Esophagus muscularis mucosa (tissue), 4 donors: ENCODE measurements around the gene CC2D1A. TPM values are rescaled to one million over a fixed set of nuclear protein-coding genes. Genes with fewer than 3 reads are reported as not detected.

Source experiments
- DNase-seq: peaks from one replicate; pipeline ENCODE4 v3.0.0-alpha.2; 2017; ENCODE audit errors: extremely low spot score
- H3K27ac ChIP-seq, 4 donors: fragments of 200-600 bp; sonication (generic); replicated peaks in 1 of 4; 1 replicate in 3 of 4; 2 replicates in 1 of 4; pipeline ENCODE4 v1.5.1; 2016 to 2019; ENCODE audit warnings: mild to moderate bottlenecking in 1 of 4
- H3K27me3 ChIP-seq, 4 donors: fragments of 200-600 bp; sonication (generic); one replicate each; pipeline versions ENCODE4 v1.5.1 to v1.6.0; 2016 to 2019
- H3K36me3 ChIP-seq, 4 donors: fragments of 200-600 bp; sonication (generic); one replicate each; pipeline ENCODE4 v1.5.1; 2016 to 2019
- H3K4me1 ChIP-seq, 4 donors: fragments of 200-600 bp; sonication (generic); one replicate each; pipeline ENCODE4 v1.5.1; 2016 to 2019
- H3K4me3 ChIP-seq, 4 donors: fragments of 200-600 bp; sonication (generic); 1 replicate in 2 of 4; 2 replicates in 2 of 4; pipeline ENCODE4 v1.5.1; 2016 to 2019; ENCODE audit warnings: mild to moderate bottlenecking in 4 of 4, moderate library complexity in 1 of 4
- H3K9me3 ChIP-seq, 4 donors: fragments of 200-600 bp; sonication (generic); 1 replicate in 3 of 4; 2 replicates in 1 of 4; pipeline ENCODE4 v1.5.1; 2016 to 2019
- EP300 ChIP-seq: sonication (generic); formaldehyde crosslinking; IDR thresholded peaks from one replicate; pipeline ENCODE4 v1.6.1; 2017; ENCODE audit warnings: antibody characterized with exemption
- POLR2A ChIP-seq: fragments of 450-650 bp; IDR thresholded peaks from one replicate; pipeline ENCODE4 v1.6.1; 2017; ENCODE audit warnings: antibody characterized with exemption, moderate library complexity, mild to moderate bottlenecking, low read depth
- POLR2AphosphoS5 ChIP-seq, 2 donors: sonication (generic); formaldehyde crosslinking; IDR thresholded peaks; one replicate each; pipeline ENCODE4 v1.6.1; 2017; ENCODE audit warnings: antibody characterized with exemption in 2 of 2
- WGBS: methylation state at CpG from one replicate; pipeline ENCODE4 v1.1.5; 2018; 5-methylcytosine and 5-hydroxymethylcytosine counted together
- intact Hi-C: fragments of 100-400 bp; cut with DNase I; formaldehyde crosslinking; loops from one replicate; pipeline ENCODE4 v1.15.1; 2023
- total RNA-seq, 4 donors: library from RNA; depleted of rRNA; stranded (reverse); fragments of >200 nt; gene quantifications; one replicate each; pipeline versions ENCODE4 v1.1.0 to v1.2.1, GENCODE V29; 2016
- TF ChIP-seq, protein P1 (sequence below), 3 experiments: fragments of 200-600 bp in 2 of 3; fragments of 450-650 bp in 1 of 3; sonication (generic) in 2 of 3; IDR thresholded peaks; one replicate each; pipeline ENCODE4 v1.5.1; 2017 to 2019; ENCODE audit warnings: antibody characterized with exemption in 3 of 3, mild to moderate bottlenecking in 2 of 3, moderate library complexity in 1 of 3

The CC2D1A gene
- total RNA-seq, 4 donors from 2014 or later, result 22.9 to 42.8 (median 33.6) TPM

DNA sequence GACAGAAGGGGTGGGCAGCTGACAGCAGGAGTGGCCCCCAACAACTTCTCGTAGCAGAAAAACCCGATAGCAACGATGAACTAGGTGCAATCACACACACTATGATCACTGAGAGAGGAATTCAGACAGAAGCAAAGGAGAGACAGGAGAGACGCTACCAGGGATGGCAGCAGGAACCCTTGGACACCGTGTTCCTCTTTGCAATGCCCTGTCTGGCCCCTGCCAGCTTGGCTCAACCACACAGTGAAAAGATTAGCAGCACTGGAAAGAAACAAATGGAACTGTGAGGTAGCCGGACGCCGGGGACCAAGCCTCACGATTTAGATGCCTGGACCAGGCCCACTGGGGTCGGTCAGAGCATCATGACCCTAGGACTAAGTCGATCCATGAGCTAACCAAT lies 69.9 kb downstream of the CC2D1A start:
- H3K36me3 ChIP-seq, result peaks cover 6 to 52% (median 34%) of the 10 kb centered on the region in 4 donors

DNA sequence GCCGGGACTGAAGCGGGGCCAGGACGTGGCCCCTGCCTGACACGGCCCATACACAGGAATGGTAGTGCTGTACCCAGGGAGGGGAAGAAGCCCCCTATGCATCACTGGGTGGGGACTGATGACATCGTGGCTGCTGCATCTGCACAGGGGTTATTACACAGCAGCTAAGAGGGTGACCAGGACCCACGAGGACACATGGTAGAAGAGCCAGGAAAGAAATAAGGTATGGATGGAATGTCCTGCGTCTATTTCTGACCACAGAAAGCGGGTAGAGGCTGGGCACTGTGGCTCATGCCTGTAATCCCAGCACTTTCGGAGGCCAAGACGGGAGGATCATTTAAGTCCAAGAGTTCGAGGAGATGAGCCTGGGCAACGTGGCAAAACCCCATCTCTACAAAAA lies 70.4 kb downstream of the CC2D1A start:
- Histone ChIP-seq H3K36me3 (peaks cover 6 to 46% (median 29%) of the 10 kb centered on the region in 4 donors), H3K4me1 (peaks cover 20 to 25% (median 23%) of the 10 kb centered on the region in 4 donors), H3K4me3 (no peak overlapping the region), H3K27me3 (no peaks in the 10 kb centered on the region), H3K27ac (no peak overlapping the region), H3K9me3 (no peaks in the 10 kb centered on the region)
- TF ChIP-seq EP300 (no peak), POLR2A (no peak), POLR2AphosphoS5 (IDR thresholded peaks at IDR 0.05) (no peak)
- TF ChIP-seq, protein P1, sequence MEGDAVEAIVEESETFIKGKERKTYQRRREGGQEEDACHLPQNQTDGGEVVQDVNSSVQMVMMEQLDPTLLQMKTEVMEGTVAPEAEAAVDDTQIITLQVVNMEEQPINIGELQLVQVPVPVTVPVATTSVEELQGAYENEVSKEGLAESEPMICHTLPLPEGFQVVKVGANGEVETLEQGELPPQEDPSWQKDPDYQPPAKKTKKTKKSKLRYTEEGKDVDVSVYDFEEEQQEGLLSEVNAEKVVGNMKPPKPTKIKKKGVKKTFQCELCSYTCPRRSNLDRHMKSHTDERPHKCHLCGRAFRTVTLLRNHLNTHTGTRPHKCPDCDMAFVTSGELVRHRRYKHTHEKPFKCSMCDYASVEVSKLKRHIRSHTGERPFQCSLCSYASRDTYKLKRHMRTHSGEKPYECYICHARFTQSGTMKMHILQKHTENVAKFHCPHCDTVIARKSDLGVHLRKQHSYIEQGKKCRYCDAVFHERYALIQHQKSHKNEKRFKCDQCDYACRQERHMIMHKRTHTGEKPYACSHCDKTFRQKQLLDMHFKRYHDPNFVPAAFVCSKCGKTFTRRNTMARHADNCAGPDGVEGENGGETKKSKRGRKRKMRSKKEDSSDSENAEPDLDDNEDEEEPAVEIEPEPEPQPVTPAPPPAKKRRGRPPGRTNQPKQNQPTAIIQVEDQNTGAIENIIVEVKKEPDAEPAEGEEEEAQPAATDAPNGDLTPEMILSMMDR (IDR thresholded peaks at IDR 0.05), result no peak
- 86% methylated on average over 12 of the region's 12 CpGs for WGBS
- intact Hi-C loops, result no loop called here
- no peak for DNase-seq

More for the DNA sequence above, 69.9 kb downstream of the CC2D1A start:
- H3K4me3 ChIP-seq, result no peak overlapping the region
- H3K9me3 ChIP-seq, result no peaks in the 10 kb centered on the region
- WGBS, result 88% methylated on average over 11 of the region's 11 CpGs
- H3K4me1 ChIP-seq, result peaks cover 20 to 25% (median 22%) of the 10 kb centered on the region in 4 donors
- DNase-seq, result no peak
- no peaks in the 10 kb centered on the region for H3K27me3 ChIP-seq
- intact Hi-C loops, result no loop called here
- no peak overlapping the region for H3K27ac ChIP-seq
- TF ChIP-seq, protein P1 (IDR thresholded peaks at IDR 0.05), result no peak
- TF ChIP-seq POLR2A (no peak), EP300 (no peak), POLR2AphosphoS5 (IDR thresholded peaks at IDR 0.05) (no peak)

DNA sequence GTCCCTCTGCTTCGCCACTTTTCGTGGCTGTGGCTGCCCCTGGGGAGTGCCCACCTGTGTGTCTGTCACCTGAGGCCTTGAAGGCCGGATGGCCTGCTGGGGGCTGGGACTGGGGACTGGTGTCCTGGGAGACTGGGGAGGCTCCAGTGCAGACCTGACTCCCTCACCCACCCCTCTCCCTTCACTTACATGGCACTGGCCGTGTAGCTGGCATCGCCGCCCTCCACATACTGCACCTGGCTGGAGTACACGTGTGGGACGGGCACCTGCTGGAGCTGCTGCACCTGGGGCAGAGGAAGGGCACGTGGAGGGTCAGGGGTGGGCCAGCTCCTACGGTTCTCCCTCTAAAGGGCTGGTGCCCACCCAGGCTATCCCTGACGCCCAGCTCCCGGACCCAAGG lies 71.8 kb downstream of the CC2D1A start:
- H3K4me3 ChIP-seq, result peak overlapping the region in 3 of 4 donors; percentile 60 to 71 (median 65)
- peak overlapping the region; percentile 66 to 80 (median 76) for H3K27ac ChIP-seq
- peaks cover 23 to 25% (median 24%) of the 10 kb centered on the region in 4 donors for H3K4me1 ChIP-seq
- TF ChIP-seq, protein P1 (IDR thresholded peaks at IDR 0.05), result no peak
- no peak for TF ChIP-seq POLR2AphosphoS5 (IDR thresholded peaks at IDR 0.05)
- TF ChIP-seq EP300, result no peak
- TF ChIP-seq POLR2A, result no peak
- no peaks in the 10 kb centered on the region for H3K27me3 ChIP-seq
- no peak for DNase-seq
- peaks cover 6 to 34% (median 22%) of the 10 kb centered on the region in 4 donors for H3K36me3 ChIP-seq
- 89% methylated on average over 11 of the region's 12 CpGs for WGBS
- no peaks in the 10 kb centered on the region for H3K9me3 ChIP-seq
- intact Hi-C loops, result no loop called here

DNA sequence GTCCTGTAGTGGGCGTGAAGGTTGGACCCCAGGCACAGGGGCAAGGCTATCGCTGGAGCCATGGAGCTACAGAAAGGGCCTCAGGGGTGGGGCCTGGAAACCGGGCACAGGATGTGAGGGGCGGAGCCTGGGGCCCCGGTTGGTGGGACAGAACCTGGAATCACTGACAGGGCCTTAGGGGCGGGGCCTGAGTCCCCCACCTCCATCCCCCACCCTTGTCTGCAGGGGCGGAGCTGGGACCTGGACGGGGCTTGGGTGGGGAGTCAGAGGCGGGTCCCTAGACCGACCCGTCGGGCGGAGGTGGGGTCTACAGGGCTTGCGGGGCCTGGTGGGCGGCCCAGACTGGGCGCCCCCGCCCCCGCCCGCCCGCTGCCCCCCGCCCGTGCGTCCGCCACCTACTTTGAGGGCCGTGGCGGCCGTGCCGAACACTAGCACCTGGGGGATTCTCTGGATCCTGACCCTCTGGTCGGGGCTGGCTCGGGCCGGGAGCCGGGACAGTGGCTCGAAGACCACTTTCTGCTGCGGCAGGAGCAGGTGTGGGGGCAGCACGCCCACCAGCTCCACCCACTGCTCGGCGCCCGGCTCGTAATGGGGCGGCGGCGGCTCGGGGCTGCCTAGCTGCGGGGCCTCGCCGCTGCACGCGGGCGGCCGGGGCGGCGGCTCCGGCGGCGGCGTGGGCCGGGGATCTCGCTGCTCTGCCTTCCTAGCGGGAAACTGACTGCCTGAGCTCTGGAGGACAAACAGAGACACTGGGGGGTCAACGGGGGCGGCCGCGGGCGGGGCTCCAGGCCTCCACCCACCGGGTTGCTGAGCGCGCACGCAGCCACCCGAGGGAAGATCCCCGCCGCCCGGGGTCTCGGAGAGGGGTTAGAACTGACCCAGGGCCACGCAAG lies 72.6 kb downstream of the CC2D1A start:
- H3K4me1 ChIP-seq, result peaks cover 23 to 25% (median 24%) of the 10 kb centered on the region in 4 donors
- 6% methylated on average over 15 of the region's 74 CpGs for WGBS
- H3K27ac ChIP-seq, result peak overlapping the region; percentile 66 to 80 (median 76)
- H3K4me3 ChIP-seq, result peak overlapping the region; percentile 60 to 71 (median 68)
- peak; percentile 95 for DNase-seq
- H3K27me3 ChIP-seq, result no peaks in the 10 kb centered on the region
- intact Hi-C loops, result no loop called here
- H3K9me3 ChIP-seq, result no peaks in the 10 kb centered on the region
- peaks cover 2 to 32% (median 19%) of the 10 kb centered on the region in 4 donors for H3K36me3 ChIP-seq
- peak; percentile 30 to 70 for TF ChIP-seq POLR2AphosphoS5 (IDR thresholded peaks at IDR 0.05)
- no peak for TF ChIP-seq POLR2A

DNA sequence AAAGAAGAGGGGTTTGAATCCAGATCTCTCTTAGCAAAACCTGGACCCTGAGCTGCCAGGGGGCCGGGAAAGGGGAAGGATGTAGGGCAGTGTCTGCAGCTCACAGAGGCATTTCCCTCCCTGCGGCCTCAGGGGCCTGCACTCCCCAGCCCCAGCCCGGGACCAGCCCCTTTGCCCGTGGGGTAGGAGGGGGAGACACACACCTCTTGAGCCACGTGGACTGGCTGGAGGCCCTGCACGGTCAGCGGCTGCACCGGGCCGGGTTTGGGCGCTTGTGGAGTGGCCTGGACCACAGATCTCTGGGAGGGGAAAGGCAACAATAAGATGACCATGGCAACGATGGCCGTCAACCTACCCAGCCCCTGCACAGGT lies 73.2 kb downstream of the CC2D1A start:
- DNase-seq, result no peak
- Histone ChIP-seq H3K27me3 (no peaks in the 10 kb centered on the region), H3K9me3 (no peaks in the 10 kb centered on the region), H3K4me1 (peaks cover 23 to 25% (median 24%) of the 10 kb centered on the region in 4 donors), H3K4me3 (peak overlapping the region; percentile 60 to 71 (median 68)), H3K27ac (peak overlapping the region; percentile 66 to 80 (median 76)), H3K36me3 (peaks cover 0 to 27% (median 13%) of the 10 kb centered on the region in 4 donors)
- intact Hi-C loops, result no loop called here
- TF ChIP-seq EP300, result no peak
- TF ChIP-seq, protein P1 (IDR thresholded peaks at IDR 0.05), result no peak
- no peak for TF ChIP-seq POLR2A
- TF ChIP-seq POLR2AphosphoS5 (IDR thresholded peaks at IDR 0.05), result no peak
- WGBS, result no CpG with 5 or more reads among the region's 12 CpGs
